HG03439 (cell line): ENCODE results near the gene GINS2.

Experiments
- ATAC-seq: cut with Tn5 transposase; IDR thresholded peaks from one replicate; pipeline ENCODE4 v1.9.1; 2021; ENCODE audit warnings: mild to moderate bottlenecking, moderate library complexity; ENCODE audit not compliant: unreplicated experiment

Gene GINS2

DNA sequence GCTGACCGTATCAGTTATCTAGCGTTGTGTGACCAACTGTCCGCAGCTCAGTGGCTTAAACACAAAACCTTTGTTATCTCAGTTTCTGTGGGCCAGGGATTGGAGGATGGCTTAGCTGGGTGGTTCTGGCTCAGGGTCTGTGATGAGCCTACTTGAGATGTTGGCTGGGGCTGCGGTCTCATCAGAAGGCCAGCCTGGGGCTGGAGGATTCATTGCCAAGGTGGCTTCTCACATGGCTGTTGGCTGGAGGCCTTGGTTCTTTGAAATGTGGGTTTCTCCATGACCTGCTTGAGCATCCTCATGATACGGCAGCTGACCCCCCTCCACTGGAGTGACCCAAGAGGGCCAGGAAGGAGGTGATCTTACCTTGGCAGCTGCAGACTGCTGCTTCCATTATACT, 58.9 kb downstream of the GINS2 start:
- no peak for ATAC-seq

DNA sequence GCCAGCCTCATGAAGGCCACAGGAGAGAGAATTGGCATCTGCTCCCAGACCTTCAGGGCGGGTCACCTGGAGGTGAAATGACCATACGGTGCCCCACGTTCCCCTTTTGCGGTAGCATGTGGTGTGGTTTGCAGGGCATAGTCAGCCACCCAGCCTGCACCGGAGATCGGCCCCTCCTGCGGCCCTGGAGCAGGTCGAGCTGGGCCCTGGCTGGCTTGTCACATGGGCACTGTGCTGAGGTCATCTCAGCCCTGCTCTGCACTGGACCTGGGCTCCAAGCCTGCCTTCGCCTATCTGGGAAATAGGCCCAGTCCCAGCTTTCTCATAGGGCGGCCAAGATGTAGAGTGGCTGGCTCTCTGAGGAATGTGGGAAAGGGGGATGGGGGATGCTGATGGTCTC, 59.4 kb downstream of the GINS2 start:
- no peak for ATAC-seq

DNA sequence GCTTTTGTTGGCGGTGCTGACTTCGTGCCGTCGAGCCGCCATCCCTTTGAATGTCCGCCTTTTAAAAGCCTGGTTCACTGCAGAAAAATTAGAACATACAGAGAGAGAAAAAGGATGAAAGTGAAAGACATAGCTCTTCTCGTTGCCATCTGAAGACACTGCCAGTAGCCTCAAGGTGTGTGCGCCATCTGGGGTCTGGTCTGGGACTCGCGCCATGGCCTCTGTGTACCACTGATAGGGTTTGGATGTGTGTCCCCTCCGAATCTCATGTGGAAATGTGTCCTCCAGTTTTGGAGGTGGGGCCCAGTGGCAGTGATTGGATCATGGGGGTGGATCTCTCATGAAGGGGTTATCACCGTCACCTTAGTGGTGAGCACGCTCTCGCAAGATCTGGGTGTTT, 60.1 kb downstream of the GINS2 start:
- no peak for ATAC-seq

DNA sequence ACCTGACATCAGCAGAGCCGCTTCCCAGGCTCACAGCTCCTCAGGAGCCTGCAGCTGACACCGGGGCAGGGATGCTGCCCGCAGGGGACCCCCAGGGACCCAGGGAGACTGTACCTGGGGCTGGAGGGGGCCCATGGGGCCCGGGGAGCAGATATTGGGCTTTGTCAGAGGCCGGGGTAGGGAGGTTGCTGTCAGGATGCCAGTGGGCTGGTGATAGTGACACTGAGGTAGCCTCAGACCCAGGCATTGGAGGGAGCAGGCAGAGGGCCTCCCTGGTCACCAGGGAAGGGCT, 60.5 kb downstream of the GINS2 start:
- no peak for ATAC-seq

DNA sequence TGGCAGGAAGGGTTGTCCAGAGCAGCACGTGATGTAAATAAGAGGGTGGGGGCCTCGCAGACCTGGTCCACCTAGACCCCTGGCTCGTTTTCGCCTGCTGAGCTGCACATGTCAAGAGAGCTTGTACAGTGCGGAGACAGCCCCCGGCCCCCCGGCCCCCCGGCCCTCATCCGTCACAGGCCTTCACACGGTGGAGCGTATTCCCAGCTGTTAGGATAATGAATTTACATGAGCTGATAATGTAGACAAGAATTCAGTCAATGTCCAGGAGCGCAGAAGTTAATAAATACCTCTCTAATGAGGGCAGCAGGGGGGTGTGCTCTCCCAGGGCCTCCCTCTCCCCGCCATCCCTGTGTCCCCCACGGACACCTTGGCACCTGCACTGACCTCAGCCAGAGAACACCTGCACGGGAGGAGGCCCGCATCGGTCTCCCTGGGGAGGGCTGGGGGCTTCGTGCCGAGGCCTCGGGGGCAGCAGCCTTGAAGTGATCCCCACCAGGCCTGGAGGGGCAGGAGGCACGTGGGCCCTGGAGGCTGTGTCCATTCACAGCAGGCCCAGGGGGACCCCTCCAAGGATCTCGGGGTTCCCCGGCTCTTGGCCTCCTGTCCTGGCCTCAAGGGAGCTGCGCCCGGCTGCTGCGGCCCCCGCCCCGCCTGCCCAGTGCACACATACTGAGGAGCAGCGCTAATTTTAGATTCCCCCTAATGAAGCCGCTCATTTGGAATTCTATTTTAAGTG, 61.1 kb downstream of the GINS2 start:
- ATAC-seq: no peak

DNA sequence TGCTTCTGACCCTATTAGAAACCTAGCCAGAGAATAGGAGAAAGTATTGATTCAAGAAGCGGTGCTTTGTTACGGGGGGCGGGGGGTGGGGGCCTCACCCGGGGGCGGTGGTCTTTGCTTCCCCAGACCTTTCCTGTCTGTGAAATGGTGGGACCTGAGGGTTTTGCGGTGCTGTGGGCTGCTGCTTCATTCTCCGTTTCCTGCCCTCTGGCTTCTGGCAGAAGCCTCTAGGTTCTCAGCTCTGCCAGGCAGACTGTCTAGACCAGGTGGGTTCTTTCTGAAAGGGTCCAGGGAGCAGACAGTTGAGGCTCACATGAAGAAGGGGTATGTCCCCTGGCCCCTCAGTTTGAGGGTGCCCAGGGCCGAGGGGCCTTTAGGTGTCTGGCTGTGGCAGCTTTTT, 61.7 kb downstream of the GINS2 start:
- ATAC-seq: no peak
